GM13977 (cell line): ENCODE measurements around the gene CAPN13.

ENCODE experiments used
- DNase-seq: peaks from one replicate; pipeline ENCODE4 v3.0.0; 2012; ENCODE audit warnings: low spot score
- in situ Hi-C: fragments of 300-500 bp; cut with MboI; formaldehyde crosslinking; loops from one replicate; pipeline ENCODE4 v1.12.0; 2022; ENCODE audit warnings: low sequenced_read_pairs, low pct_unique_long_range_greater_than_20kb, mixed read lengths, inconsistent platforms; ENCODE audit not compliant: unreplicated experiment
- TF ChIP-seq, protein P1 (sequence below): IDR thresholded peaks from 2 replicates; pipeline ENCODE4 v1.5.1; 2012; ENCODE audit warnings: mild to moderate bottlenecking, control low read depth; ENCODE audit not compliant: insufficient read depth; ENCODE audit errors: extremely low read depth, missing control alignments

The CAPN13 gene

GRCh38 chr2:30772021-30772705, 35.1 kb downstream of the CAPN13 start:
- no peak for DNase-seq
- in situ Hi-C loops: no loop called here
- TF ChIP-seq, protein P1, sequence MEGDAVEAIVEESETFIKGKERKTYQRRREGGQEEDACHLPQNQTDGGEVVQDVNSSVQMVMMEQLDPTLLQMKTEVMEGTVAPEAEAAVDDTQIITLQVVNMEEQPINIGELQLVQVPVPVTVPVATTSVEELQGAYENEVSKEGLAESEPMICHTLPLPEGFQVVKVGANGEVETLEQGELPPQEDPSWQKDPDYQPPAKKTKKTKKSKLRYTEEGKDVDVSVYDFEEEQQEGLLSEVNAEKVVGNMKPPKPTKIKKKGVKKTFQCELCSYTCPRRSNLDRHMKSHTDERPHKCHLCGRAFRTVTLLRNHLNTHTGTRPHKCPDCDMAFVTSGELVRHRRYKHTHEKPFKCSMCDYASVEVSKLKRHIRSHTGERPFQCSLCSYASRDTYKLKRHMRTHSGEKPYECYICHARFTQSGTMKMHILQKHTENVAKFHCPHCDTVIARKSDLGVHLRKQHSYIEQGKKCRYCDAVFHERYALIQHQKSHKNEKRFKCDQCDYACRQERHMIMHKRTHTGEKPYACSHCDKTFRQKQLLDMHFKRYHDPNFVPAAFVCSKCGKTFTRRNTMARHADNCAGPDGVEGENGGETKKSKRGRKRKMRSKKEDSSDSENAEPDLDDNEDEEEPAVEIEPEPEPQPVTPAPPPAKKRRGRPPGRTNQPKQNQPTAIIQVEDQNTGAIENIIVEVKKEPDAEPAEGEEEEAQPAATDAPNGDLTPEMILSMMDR: no peak

- in situ Hi-C loops: no loop called here
- DNase-seq: no peak
- TF ChIP-seq, protein P1: no peak
Measured at GRCh38 chr2:30770816-30771576, 36.2 kb downstream of the CAPN13 start.

- TF ChIP-seq, protein P1: no peak
- DNase-seq: no peak
- in situ Hi-C loops: no loop called here
Measured at GRCh38 chr2:30769891-30770462, 37.3 kb downstream of the CAPN13 start.

DNA sequence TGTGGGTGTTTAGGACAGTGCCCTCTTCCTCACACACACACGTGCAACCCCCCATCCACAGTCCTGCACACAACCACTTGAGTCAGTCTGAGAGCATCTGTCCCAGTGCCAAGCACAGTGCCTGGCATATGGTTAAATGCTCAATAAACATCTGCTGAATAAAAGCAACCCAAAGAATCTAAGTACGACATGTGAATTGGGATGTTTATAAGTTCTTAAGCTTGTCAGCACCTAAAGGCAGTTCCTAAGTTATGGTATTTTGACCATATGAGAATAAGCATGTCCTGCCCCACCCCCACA, 37.8 kb downstream of the CAPN13 start:
- DNase-seq: no peak
- TF ChIP-seq, protein P1: no peak

DNA sequence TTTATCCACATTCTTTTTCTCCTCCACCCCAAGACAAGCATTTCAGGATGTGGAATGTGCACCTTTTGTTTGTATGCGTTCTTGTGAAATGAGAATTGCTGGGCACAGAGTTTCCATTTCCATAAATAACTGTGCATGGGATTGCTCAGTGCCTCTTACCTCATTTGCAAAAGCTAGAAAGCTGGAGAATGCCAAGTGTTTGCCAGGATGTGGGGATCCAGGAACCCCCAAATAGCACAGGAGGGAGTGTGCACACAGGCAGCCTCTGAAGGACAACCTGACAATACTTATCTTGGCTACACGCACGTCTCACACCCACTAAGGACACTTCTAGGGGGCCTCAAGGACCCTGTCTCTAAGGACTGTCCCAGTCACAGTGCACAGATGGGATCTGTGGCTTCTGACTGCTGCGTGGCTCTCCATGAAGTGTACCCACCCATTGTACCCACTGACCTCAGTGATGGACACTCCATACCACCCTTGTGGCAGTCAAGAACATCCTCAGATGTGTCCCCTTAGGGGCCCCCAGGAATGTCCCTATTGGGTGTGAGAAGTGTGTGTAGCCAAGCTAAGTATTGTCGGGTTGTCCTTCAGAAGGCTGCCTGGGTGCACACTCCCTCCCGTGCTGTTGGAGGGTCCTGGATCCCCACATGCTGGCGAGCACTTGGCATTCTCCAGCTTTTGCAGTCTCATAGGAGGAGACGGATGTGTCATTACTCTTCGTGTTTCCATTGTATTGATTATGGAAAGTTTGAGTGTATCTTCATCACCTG, 38.4 kb downstream of the CAPN13 start:
- in situ Hi-C loops: no loop called here
- DNase-seq: no peak
- TF ChIP-seq, protein P1: no peak

More for the DNA sequence above, 37.8 kb downstream of the CAPN13 start:
- in situ Hi-C loops: no loop called here

- DNase-seq: no peak
- TF ChIP-seq, protein P1: no peak
- in situ Hi-C loops: no loop called here
Measured at GRCh38 chr2:30768036-30768686, 39.1 kb downstream of the CAPN13 start.
